ENCODE measurements around the gene MACROD1. TPM values are rescaled to one million over a fixed set of nuclear protein-coding genes. Genes with fewer than 3 reads are reported as not detected.
A peak's percentile ranks its signal among the peaks of the same experiment; 100 is the strongest.

The MACROD1 gene
- total and polyA plus RNA-seq, 9 of the 15 experiments (the other 6 are each of a cell fraction or from before 2014, with no cell fraction given), result 1.1 to 60.0 (median 26.4) TPM

- TF ChIP-seq PKNOX1 (IDR thresholded peaks at IDR 0.05) (peak; percentile 98), SMARCA4 (IDR thresholded peaks at IDR 0.05) (no peak), FOXJ2 (tag; IDR thresholded peaks at IDR 0.05) (no peak), ZNF830 (CRISPR knock-in tag; IDR thresholded peaks at IDR 0.05) (peak; percentile 84), ZNF75A (CRISPR knock-in tag; IDR thresholded peaks at IDR 0.05) (no peak), PCBP2 (IDR thresholded peaks at IDR 0.05; ENCODE audit: low read depth, low read length, poor library complexity, severe bottlenecking) (no peak), ETV6 (IDR thresholded peaks at IDR 0.05; ENCODE audit: borderline replicate concordance in 1 of 2, low read depth in 2 of 2, low read length in 1 of 2) (peak; percentile 59 to 80; a peak in 2 of 4 replicates), ETV6 (CRISPR knock-in tag; IDR thresholded peaks at IDR 0.05; ENCODE audit: borderline replicate concordance) (peak; percentile 75; the same call in 1 of the 2 replicates), KDM4B (IDR thresholded peaks at IDR 0.05; ENCODE audit: borderline replicate concordance in 2 of 2, low read depth in 1 of 2) (peak in 1 of 2 experiments; percentile 53; a peak in 1 of 4 replicates), HDGF (IDR thresholded peaks at IDR 0.05) (no peak), ZSCAN32 (CRISPR knock-in tag; IDR thresholded peaks at IDR 0.05) (0 out of 2 replicates have a peak, but pooled peaks have one; percentile 51), NR4A1 (CRISPR knock-in tag; IDR thresholded peaks at IDR 0.05) (peak; percentile 78), NR4A1 (tag; IDR thresholded peaks at IDR 0.05) (0 out of 2 replicates have a peak, but pooled peaks have one; percentile 52), NFATC3 (IDR thresholded peaks at IDR 0.05) (no peak), PCBP1 (IDR thresholded peaks at IDR 0.05; ENCODE audit: low read depth, low read length, poor library complexity, severe bottlenecking) (no peak), TRIM25 (IDR thresholded peaks at IDR 0.05; ENCODE audit: borderline replicate concordance) (no peak), MAX (CRISPR knock-in tag; IDR thresholded peaks at IDR 0.05) (peak; percentile 30; the same call in 1 of the 2 replicates), EP300 (IDR thresholded peaks at IDR 0.05; ENCODE audit: low read length) (peak; percentile 67), PREB (CRISPR knock-in tag; IDR thresholded peaks at IDR 0.05) (no peak), HNRNPLL (IDR thresholded peaks at IDR 0.05; ENCODE audit: low read depth, low read length, poor library complexity, severe bottlenecking) (peak; percentile 91), TFE3 (CRISPR knock-in tag; IDR thresholded peaks at IDR 0.05) (no peak), WHSC1 (IDR thresholded peaks at IDR 0.05; ENCODE audit: low read length) (no peak)
Observed at GRCh38 chr11:63974259-63975143, 191.4 kb downstream of the MACROD1 start, which contains the start of gene COX8A (continued).
